Duodenal mucosa (tissue), 2 donors: ENCODE results near the gene IST1.
"Not testable (repeated sequence)": the region's sequence is repeated elsewhere in the genome, so short reads cannot be mapped to it uniquely, and the experiment has no call there.

Experiments used
- H3K27ac ChIP-seq: one replicate; pipeline ENCODE4 v1.7.0; 2013; ENCODE audit warnings: low read depth, low read length
- H3K27me3 ChIP-seq, 2 donors: one replicate each; pipeline ENCODE4 v1.7.0; 2013; ENCODE audit warnings: low read length in 2 of 2, control low read depth in 1 of 2; ENCODE audit not compliant: insufficient read depth in 2 of 2, control insufficient read depth in 1 of 2
- H3K36me3 ChIP-seq, 2 donors: one replicate each; pipeline ENCODE4 v1.7.0; 2013; ENCODE audit warnings: low read length in 2 of 2, control low read depth in 1 of 2; ENCODE audit not compliant: insufficient read depth in 2 of 2, control insufficient read depth in 1 of 2
- H3K4me1 ChIP-seq, 2 donors: one replicate each; pipeline ENCODE4 v1.7.0; 2013; ENCODE audit warnings: low read length in 2 of 2, control low read depth in 1 of 2; ENCODE audit not compliant: insufficient read depth in 2 of 2, control insufficient read depth in 1 of 2
- H3K4me3 ChIP-seq, 2 donors: one replicate each; pipeline ENCODE4 v1.7.0; 2013; ENCODE audit warnings: low read length in 2 of 2, low read depth in 1 of 2
- H3K9ac ChIP-seq, 2 donors: one replicate each; pipeline ENCODE4 v1.7.0; 2013; ENCODE audit warnings: low read length in 2 of 2, low read depth in 1 of 2
- H3K9me3 ChIP-seq, 2 donors: one replicate each; pipeline ENCODE4 v1.7.0; 2013; ENCODE audit warnings: low read length in 2 of 2, control low read depth in 1 of 2; ENCODE audit not compliant: control insufficient read depth in 1 of 2

The IST1 gene

GRCh38 chr16:71854369-71854948 lies 40.9 kb upstream of the IST1 start:
- H3K9ac ChIP-seq = no peak overlapping the region
- no peak overlapping the region for H3K27ac ChIP-seq
- no peaks in the 10 kb centered on the region for H3K27me3 ChIP-seq
- H3K4me3 ChIP-seq = no peak overlapping the region
- H3K9me3 ChIP-seq = no peaks in the 10 kb centered on the region
- H3K36me3 ChIP-seq = peaks cover 18 to 35% of the 10 kb centered on the region in 2 donors
- H3K4me1 ChIP-seq = peaks cover 8 to 14% of the 10 kb centered on the region in 2 donors

GRCh38 chr16:71855937-71856662 lies 39.2 kb upstream of the IST1 start:
- Histone ChIP-seq H3K27me3 (no peaks in the 10 kb centered on the region), H3K27ac (no peak overlapping the region), H3K36me3 (peaks cover 12 to 30% of the 10 kb centered on the region in 2 donors)

GRCh38 chr16:71859762-71860521 lies 35.4 kb upstream of the IST1 start:
- no peak overlapping the region for H3K9ac ChIP-seq
- peaks cover 0 to 7% of the 10 kb centered on the region in 2 donors for H3K4me1 ChIP-seq
- peaks cover 25 to 46% of the 10 kb centered on the region in 2 donors for H3K36me3 ChIP-seq
- H3K4me3 ChIP-seq = no peak overlapping the region
- H3K27ac ChIP-seq = no peak overlapping the region
- H3K27me3 ChIP-seq = no peaks in the 10 kb centered on the region
- H3K9me3 ChIP-seq = no peaks in the 10 kb centered on the region

More at GRCh38 chr16:71855937-71856662, 39.2 kb upstream of the IST1 start:
- Histone ChIP-seq H3K4me1 (peaks cover 8 to 14% of the 10 kb centered on the region in 2 donors), H3K9me3 (no peaks in the 10 kb centered on the region), H3K4me3 (no peak overlapping the region), H3K9ac (no peak overlapping the region)

GRCh38 chr16:71863995-71864394 lies 31.3 kb upstream of the IST1 start:
- Histone ChIP-seq H3K27ac (no peak overlapping the region), H3K27me3 (no peaks in the 10 kb centered on the region), H3K9ac (no peak overlapping the region), H3K4me3 (no peak overlapping the region), H3K4me1 (peaks cover 0 to 2% of the 10 kb centered on the region in 2 donors), H3K9me3 (no peaks in the 10 kb centered on the region), H3K36me3 (peaks cover 24 to 50% of the 10 kb centered on the region in 2 donors)

- H3K9ac ChIP-seq = no peak overlapping the region
- H3K36me3 ChIP-seq = peaks cover 19 to 42% of the 10 kb centered on the region in 2 donors
- H3K27ac ChIP-seq = no peak overlapping the region
- H3K4me1 ChIP-seq = no peaks in the 10 kb centered on the region
- H3K9me3 ChIP-seq = no peaks in the 10 kb centered on the region
- no peak overlapping the region for H3K4me3 ChIP-seq
- no peaks in the 10 kb centered on the region for H3K27me3 ChIP-seq
These were observed 30.0 kb upstream of the IST1 start for GRCh38 chr16:71865173-71865863.

- H3K9ac ChIP-seq, H3K4me1 ChIP-seq, H3K9me3 ChIP-seq, H3K27ac ChIP-seq, H3K4me3 ChIP-seq, H3K27me3 ChIP-seq: not testable (repeated sequence)
- H3K36me3 ChIP-seq = peaks cover 7 to 31% of the 10 kb centered on the region in 2 donors
These were observed 28.2 kb upstream of the IST1 start for GRCh38 chr16:71867175-71867574.

GRCh38 chr16:71867939-71868338 lies 27.4 kb upstream of the IST1 start:
- Histone ChIP-seq H3K27me3 (no peaks in the 10 kb centered on the region), H3K4me3 (no peak overlapping the region), H3K27ac (no peak overlapping the region), H3K36me3 (peaks cover 7 to 31% of the 10 kb centered on the region in 2 donors), H3K4me1 (no peaks in the 10 kb centered on the region), H3K9me3 (no peaks in the 10 kb centered on the region), H3K9ac (no peak overlapping the region)

GRCh38 chr16:71869089-71869488 lies 26.2 kb upstream of the IST1 start:
- Histone ChIP-seq H3K9me3 (no peaks in the 10 kb centered on the region), H3K9ac (no peak overlapping the region), H3K27me3 (no peaks in the 10 kb centered on the region), H3K27ac (no peak overlapping the region), H3K4me1 (no peaks in the 10 kb centered on the region), H3K36me3 (peaks cover 5 to 23% of the 10 kb centered on the region in 2 donors), H3K4me3 (no peak overlapping the region)

GRCh38 chr16:71870818-71871217 lies 24.5 kb upstream of the IST1 start:
- H3K27me3 ChIP-seq = no peaks in the 10 kb centered on the region
- no peak overlapping the region for H3K27ac ChIP-seq
- H3K4me1 ChIP-seq = no peaks in the 10 kb centered on the region
- peaks cover 3 to 16% of the 10 kb centered on the region in 2 donors for H3K36me3 ChIP-seq
- no peak overlapping the region for H3K9ac ChIP-seq
- no peaks in the 10 kb centered on the region for H3K9me3 ChIP-seq
- no peak overlapping the region for H3K4me3 ChIP-seq
